Common myeloid progenitor, CD34-positive (primary cell): ENCODE measurements around the gene MYBPC1.
"Not testable (repeated sequence)": the region's sequence is repeated elsewhere in the genome, so short reads cannot be mapped to it uniquely, and the experiment has no call there.

ENCODE experiments used
- CTCF ChIA-PET: fragments of 350-600 bp; sonication (Branson Sonifier 250); formaldehyde crosslinking; loops from one replicate; lab custom pipeline; 2021; ENCODE audit warnings: antibody characterized with exemption; lab: Charles Lee
- POLR2A ChIA-PET: fragments of 350-600 bp; sonication (Branson Sonifier 250); formaldehyde crosslinking; loops from one replicate; lab custom pipeline; 2021; ENCODE audit warnings: antibody characterized with exemption; lab: Charles Lee
- DNase-seq, 3 donors: peaks; one replicate each; pipeline versions ENCODE4 v3.0.0 to v3.0.0-alpha.2; 2013
- H3K27ac ChIP-seq, 2 experiments: 1 replicate in 1 of 2; 2 replicates in 1 of 2; pipeline ENCODE4 v1.7.0; 2013; ENCODE audit warnings: inconsistent platforms in 2 of 2, low read length in 2 of 2, mild to moderate bottlenecking in 2 of 2, low read depth in 1 of 2, moderate library complexity in 1 of 2; ENCODE audit not compliant: severe bottlenecking in 2 of 2, insufficient read depth in 1 of 2, poor library complexity in 1 of 2
- H3K27me3 ChIP-seq, 5 experiments: replicated peaks in 2 of 5; 1 replicate in 3 of 5; 2 replicates in 2 of 5; pipeline versions ENCODE4 v1.6.1 to v1.7.0; 2013; ENCODE audit warnings: low read length in 4 of 5, mild to moderate bottlenecking in 2 of 5, moderate library complexity in 2 of 5, inconsistent platforms in 1 of 5; ENCODE audit not compliant: insufficient read depth in 5 of 5, control insufficient read depth in 4 of 5
- H3K36me3 ChIP-seq, 4 experiments: 1 replicate in 2 of 4; 2 replicates in 2 of 4; pipeline versions ENCODE4 v1.6.1 to v1.7.0; 2013; ENCODE audit warnings: low read length in 3 of 4, control low read depth in 1 of 4, mild to moderate bottlenecking in 1 of 4; ENCODE audit not compliant: control insufficient read depth in 4 of 4, insufficient read depth in 4 of 4
- H3K4me1 ChIP-seq, 4 experiments: 1 replicate in 3 of 4; 2 replicates in 1 of 4; pipeline versions ENCODE4 v1.6.1 to v1.7.1; 2013; ENCODE audit warnings: low read length in 3 of 4, mild to moderate bottlenecking in 3 of 4, control low read depth in 1 of 4, inconsistent platforms in 1 of 4, moderate library complexity in 1 of 4; ENCODE audit not compliant: control insufficient read depth in 4 of 4, insufficient read depth in 4 of 4; ENCODE audit errors: control extremely low read depth in 1 of 4
- H3K4me3 ChIP-seq, 7 experiments: 1 replicate in 4 of 7; 2 replicates in 3 of 7; pipeline versions ENCODE4 v1.5.1 to v1.7.0; 2013; ENCODE audit warnings: mild to moderate bottlenecking in 7 of 7, low read length in 6 of 7, moderate library complexity in 6 of 7, inconsistent platforms in 2 of 7, low read depth in 2 of 7, control low read depth in 1 of 7; ENCODE audit not compliant: insufficient read depth in 4 of 7, control insufficient read depth in 1 of 7; ENCODE audit errors: extremely low read depth in 1 of 7
- H3K9me3 ChIP-seq, 5 experiments: 1 replicate in 4 of 5; 2 replicates in 1 of 5; pipeline versions ENCODE4 v1.6.1 to v1.7.1; 2013; ENCODE audit warnings: low read length in 4 of 5, mild to moderate bottlenecking in 2 of 5, inconsistent platforms in 1 of 5, low read depth in 1 of 5, moderate library complexity in 1 of 5; ENCODE audit not compliant: control insufficient read depth in 4 of 5, insufficient read depth in 2 of 5; ENCODE audit errors: control extremely low read depth in 1 of 5
- WGBS: methylation state at CpG from one replicate; pipeline ENCODE4 v1.1.5; 2013; ENCODE audit not compliant: insufficient coverage; 5-methylcytosine and 5-hydroxymethylcytosine counted together

Gene MYBPC1

DNA sequence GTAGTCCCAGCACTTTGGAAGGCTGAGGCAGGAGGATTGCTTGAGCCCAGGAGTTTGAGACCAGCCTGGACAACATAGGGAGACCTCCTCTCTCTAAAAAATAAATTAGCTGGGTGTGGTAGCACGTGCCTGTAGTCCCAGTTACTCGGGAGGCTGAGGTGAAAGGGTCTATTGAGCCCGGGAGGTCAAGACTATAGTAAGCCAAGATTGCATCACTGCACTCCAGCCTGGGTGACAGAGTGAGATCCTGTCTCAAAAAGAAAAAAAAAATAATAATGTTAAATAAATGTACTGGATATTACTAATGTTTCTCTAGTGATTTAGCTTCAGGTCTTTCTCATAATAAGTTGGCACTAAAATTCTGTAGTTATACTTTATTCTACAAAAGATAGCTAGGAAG, 81.7 kb downstream of the MYBPC1 start:
- H3K27ac ChIP-seq, H3K36me3 ChIP-seq, H3K4me3 ChIP-seq, CTCF ChIA-PET, H3K9me3 ChIP-seq, H3K4me1 ChIP-seq, DNase-seq, H3K27me3 ChIP-seq: not testable (repeated sequence)
- WGBS = no CpG with 5 or more reads among the region's 3 CpGs
- POLR2A ChIA-PET = interaction anchor here (0.9 kb wide), 1 partner anchor 10 kb away, joined by 3 read pairs; no protein-coding TSS in a partner anchor

DNA sequence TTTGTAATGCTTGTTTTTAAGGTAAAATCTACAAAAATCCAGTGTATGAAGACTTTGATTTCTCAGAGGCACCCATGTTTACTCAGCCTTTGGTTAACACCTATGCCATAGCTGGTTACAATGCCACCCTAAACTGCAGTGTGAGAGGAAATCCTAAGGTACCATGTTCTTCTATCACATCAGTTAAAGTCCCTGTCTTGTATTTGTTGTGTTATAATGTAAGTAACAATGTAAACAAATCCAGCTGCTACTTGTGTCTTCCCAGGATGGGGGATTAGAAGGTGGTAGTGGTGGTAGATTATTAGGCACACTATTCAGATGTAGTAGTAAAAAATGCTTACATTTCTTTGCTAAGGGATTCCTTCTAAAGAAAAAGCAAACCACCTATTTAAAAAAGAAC, 83.3 kb downstream of the MYBPC1 start:
- CTCF ChIA-PET = no interaction called here
- Histone ChIP-seq H3K9me3 (no peaks in the 10 kb centered on the region), H3K27ac (no peak overlapping the region), H3K4me1 (no peaks in the 10 kb centered on the region), H3K36me3 (no peaks in the 10 kb centered on the region), H3K4me3 (no peak overlapping the region), H3K27me3 (no peaks in the 10 kb centered on the region)
- no peak for DNase-seq
- POLR2A ChIA-PET = no interaction called here

- ChIA-PET CTCF (no interaction called here), POLR2A (no interaction called here)
- no peak for DNase-seq
- 100% methylated on average over 1 of the region's 3 CpGs for WGBS
- no peaks in the 10 kb centered on the region for H3K4me1 ChIP-seq
- H3K27me3 ChIP-seq = no peaks in the 10 kb centered on the region
- H3K9me3 ChIP-seq = no peaks in the 10 kb centered on the region
- no peak overlapping the region for H3K27ac ChIP-seq
- H3K36me3 ChIP-seq = no peaks in the 10 kb centered on the region
- no peak overlapping the region for H3K4me3 ChIP-seq
Observed at GRCh38 chr12:101680240-101680639, 85.5 kb downstream of the MYBPC1 start.

DNA sequence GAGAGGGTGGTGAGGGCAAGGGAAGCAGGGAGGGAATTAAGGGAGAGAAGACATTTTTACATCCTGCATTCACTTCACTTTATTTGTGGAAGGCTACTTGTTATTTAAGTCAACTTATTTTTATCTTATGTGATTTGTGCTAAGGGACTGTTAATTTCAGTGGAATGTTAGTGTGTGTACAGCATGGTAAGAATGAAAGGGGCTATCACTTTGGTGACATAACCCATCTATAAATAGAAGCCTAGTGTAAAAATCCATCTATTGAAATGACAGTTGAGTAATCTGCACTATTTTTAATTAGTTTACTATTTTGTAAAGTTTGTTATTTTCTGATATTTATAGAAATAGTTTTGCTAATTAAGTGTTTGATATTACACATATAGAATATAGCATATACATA, 85.9 kb downstream of the MYBPC1 start:
- H3K36me3 ChIP-seq = no peaks in the 10 kb centered on the region
- no peaks in the 10 kb centered on the region for H3K9me3 ChIP-seq
- H3K27ac ChIP-seq = no peak overlapping the region
- H3K4me1 ChIP-seq = no peaks in the 10 kb centered on the region
- ChIA-PET CTCF (no interaction called here), POLR2A (no interaction called here)
- no peak for DNase-seq
- no peaks in the 10 kb centered on the region for H3K27me3 ChIP-seq
- H3K4me3 ChIP-seq = no peak overlapping the region

- H3K9me3 ChIP-seq, POLR2A ChIA-PET, H3K27ac ChIP-seq, H3K27me3 ChIP-seq, H3K36me3 ChIP-seq, H3K4me3 ChIP-seq, H3K4me1 ChIP-seq, DNase-seq: not testable (repeated sequence)
- CTCF ChIA-PET = interaction anchor here (1.0 to 2.6 kb wide), 2 partner anchors 9 to 12 kb away, joined by 3 to 7 read pairs; no protein-coding TSS in a partner anchor
- WGBS = 98% methylated on average over 5 of the region's 6 CpGs
Observed at GRCh38 chr12:101681627-101682026, 86.9 kb downstream of the MYBPC1 start.

- CTCF ChIA-PET = no interaction called here
- Histone ChIP-seq H3K27me3 (no peaks in the 10 kb centered on the region), H3K4me3 (no peak overlapping the region), H3K27ac (no peak overlapping the region), H3K9me3 (no peaks in the 10 kb centered on the region), H3K4me1 (no peaks in the 10 kb centered on the region), H3K36me3 (no peaks in the 10 kb centered on the region)
- POLR2A ChIA-PET = no interaction called here
- WGBS = no CpG with 5 or more reads among the region's 1 CpG
- no peak for DNase-seq
Observed at GRCh38 chr12:101685092-101685491, 90.3 kb downstream of the MYBPC1 start.

- Histone ChIP-seq H3K9me3 (no peaks in the 10 kb centered on the region), H3K27me3 (no peaks in the 10 kb centered on the region), H3K27ac (no peak overlapping the region), H3K36me3 (no peaks in the 10 kb centered on the region), H3K4me1 (no peaks in the 10 kb centered on the region), H3K4me3 (no peak overlapping the region)
- ChIA-PET CTCF (no interaction called here), POLR2A (interaction anchor here (0.8 kb wide), 1 partner anchor 9 kb away, joined by 3 read pairs; no protein-coding TSS in a partner anchor)
- WGBS = 100% methylated on average over 1 of the region's 1 CpG
- no peak for DNase-seq
Observed at GRCh38 chr12:101686176-101686575, 91.4 kb downstream of the MYBPC1 start.
